HepG2 (cell line): ENCODE results near the gene EPHA1. TPM values are rescaled to one million over a fixed set of nuclear protein-coding genes. Genes with fewer than 3 reads are reported as not detected.

Experiments used
- ASH2L ChIP-seq: fragments of 300-600, 200-600 bp; sonication (generic); IDR thresholded peaks from 2 replicates; pipeline ENCODE4 v1.7.0; 2017; ENCODE audit warnings: low read depth, mild to moderate bottlenecking, moderate library complexity, mixed read lengths, low read length; ENCODE audit not compliant: insufficient read length
- ATF7-NPFF ChIP-seq: sonication (generic); formaldehyde crosslinking; IDR thresholded peaks from 2 replicates; pipeline ENCODE4 v1.8.1; 2023; ENCODE audit warnings: mild to moderate bottlenecking, low read depth, missing genetic modification reagents, moderate library complexity
- CREB1 ChIP-seq, 2 experiments: fragments of 450-650 bp in 1 of 2; IDR thresholded peaks; 2 replicates each; pipeline ENCODE4 v1.6.1; 2016 to 2017; ENCODE audit warnings: control low read depth in 1 of 2, mild to moderate bottlenecking in 1 of 2, missing compliant biosample characterization in 1 of 2, missing genetic modification characterization in 1 of 2
- DNMT3B ChIP-seq: conservative IDR thresholded peaks from 2 replicates; pipeline ENCODE4 v1.6.1; 2016; ENCODE audit warnings: missing biosample characterization, control low read depth
- ETV5 ChIP-seq: IDR thresholded peaks from 2 replicates; pipeline ENCODE4 v1.6.1; 2018; ENCODE audit warnings: missing biosample characterization, missing genetic modification reagents, inconsistent platforms, borderline replicate concordance
- KLF16 ChIP-seq, 2 experiments: sonication (generic) in 1 of 2; formaldehyde crosslinking in 1 of 2; IDR thresholded peaks; 2 replicates each; pipeline versions ENCODE4 v1.6.1 to v1.8.0; 2016 to 2023; ENCODE audit warnings: missing genetic modification reagents in 2 of 2, missing compliant biosample characterization in 1 of 2
- MBD4 ChIP-seq: IDR thresholded peaks from 2 replicates; pipeline ENCODE4 v1.6.1; 2012; ENCODE audit warnings: low read length, inconsistent platforms, borderline replicate concordance
- MIXL1 ChIP-seq: IDR thresholded peaks from 2 replicates; pipeline ENCODE4 v1.6.1; 2016
- MYNN ChIP-seq: sonication (generic); formaldehyde crosslinking; IDR thresholded peaks from 2 replicates; pipeline ENCODE4 v1.4.0; 2020; ENCODE audit warnings: mild to moderate bottlenecking, low read depth, missing genetic modification reagents
- NBN ChIP-seq: fragments of 450-650 bp; conservative IDR thresholded peaks from 2 replicates; pipeline ENCODE4 v1.6.1; 2017
- NFATC3 ChIP-seq: sonication (generic); formaldehyde crosslinking; IDR thresholded peaks from 2 replicates; pipeline ENCODE4 v1.5.1; 2020; ENCODE audit warnings: mild to moderate bottlenecking, missing genetic modification reagents
- NFIC ChIP-seq: IDR thresholded peaks from 2 replicates; pipeline ENCODE4 v1.6.1; 2012; ENCODE audit warnings: mild to moderate bottlenecking, low read length, inconsistent platforms
- PHB2 ChIP-seq: fragments of 450-650 bp; IDR thresholded peaks from 2 replicates; pipeline ENCODE4 v1.6.1; 2018; ENCODE audit not compliant: partially characterized antibody
- RAD21 ChIP-seq: fragments of 450-650 bp; formaldehyde crosslinking; IDR thresholded peaks from 2 replicates; pipeline ENCODE4 v1.5.0; 2020; ENCODE audit warnings: mild to moderate bottlenecking
- REST ChIP-seq, 2 experiments: IDR thresholded peaks; 2 replicates each; pipeline ENCODE4 v1.6.1; 2011 to 2012; ENCODE audit warnings: low read length in 2 of 2, borderline replicate concordance in 1 of 2, low read depth in 1 of 2, mild to moderate bottlenecking in 1 of 2, moderate library complexity in 1 of 2
- SNRNP70 ChIP-seq: fragments of 200-400 bp; formaldehyde crosslinking; IDR thresholded peaks from 2 replicates; pipeline ENCODE4 v1.6.1; 2017; ENCODE audit warnings: mild to moderate bottlenecking, low read depth, low read length, moderate library complexity
- SOX5 ChIP-seq: IDR thresholded peaks from 2 replicates; pipeline ENCODE4 v1.6.1; 2016; ENCODE audit warnings: borderline replicate concordance
- SRF ChIP-seq: IDR thresholded peaks from 2 replicates; pipeline ENCODE4 v1.6.1; 2011; ENCODE audit warnings: mild to moderate bottlenecking, low read depth, low read length, moderate library complexity
- THAP8 ChIP-seq: sonication (generic); formaldehyde crosslinking; IDR thresholded peaks from 2 replicates; pipeline ENCODE4 v1.5.1; 2020; ENCODE audit warnings: missing genetic modification reagents, mild to moderate bottlenecking, borderline replicate concordance
- YEATS4 ChIP-seq: sonication (generic); formaldehyde crosslinking; IDR thresholded peaks from 2 replicates; pipeline ENCODE4 v1.4.0; 2020; ENCODE audit warnings: missing genetic modification reagents, borderline replicate concordance
- ZBTB42 ChIP-seq: sonication (generic); formaldehyde crosslinking; IDR thresholded peaks from 2 replicates; pipeline ENCODE4 v1.5.0; 2020; ENCODE audit warnings: mild to moderate bottlenecking, missing genetic modification reagents
- ZEB1 ChIP-seq: IDR thresholded peaks from 2 replicates; pipeline ENCODE4 v1.6.1; 2012; ENCODE audit warnings: mild to moderate bottlenecking, low read depth, inconsistent platforms; ENCODE audit not compliant: insufficient replicate concordance
- ZFP36 ChIP-seq: fragments of 150-350 bp; IDR thresholded peaks from 2 replicates; pipeline ENCODE4 v1.6.1; 2018; ENCODE audit warnings: borderline replicate concordance, low read length, low read depth; ENCODE audit not compliant: partially characterized antibody
- ZFP62 ChIP-seq: sonication (generic); formaldehyde crosslinking; IDR thresholded peaks from 2 replicates; pipeline ENCODE4 v1.4.0; 2020; ENCODE audit warnings: missing genetic modification reagents
- ZFY ChIP-seq: sonication (generic); formaldehyde crosslinking; IDR thresholded peaks from 2 replicates; pipeline ENCODE4 v1.4.0; 2020; ENCODE audit warnings: missing genetic modification reagents
- ZNF20 ChIP-seq: sonication (generic); formaldehyde crosslinking; IDR thresholded peaks from 2 replicates; pipeline ENCODE4 v1.4.0; 2020; ENCODE audit warnings: mild to moderate bottlenecking, moderate library complexity, missing genetic modification reagents
- ZNF766 ChIP-seq: sonication (generic); formaldehyde crosslinking; IDR thresholded peaks from 2 replicates; pipeline ENCODE4 v1.5.0; 2020; ENCODE audit warnings: missing genetic modification reagents, borderline replicate concordance
- ZNF790 ChIP-seq: sonication (generic); formaldehyde crosslinking; IDR thresholded peaks from 2 replicates; pipeline ENCODE4 v1.8.0; 2022; ENCODE audit warnings: missing genetic modification reagents, mild to moderate bottlenecking, borderline replicate concordance
- polyA plus RNA-seq, 8 experiments: library from polyadenylated mRNA; depleted of rRNA in 3 of 8; stranded (reverse) in 7 of 8; unstranded in 1 of 8; fragments of >200 nt; fragmentation: Illumina TruSeq in 4 of 8; extraction: Trizol in 4 of 8; gene quantifications; 2 replicates each; pipeline versions ENCODE4 v1.2.1 to v1.2.3, GENCODE V29; 2011 to 2016; ENCODE audit warnings: low read depth in 4 of 8, missing spikeins in 1 of 8, mixed read lengths in 1 of 8; ENCODE audit not compliant: insufficient read depth in 1 of 8
- total RNA-seq, 5 experiments: library from RNA; depleted of rRNA; stranded (reverse); fragments of >200 nt; fragmentation: Illumina TruSeq; extraction: Trizol; gene quantifications; 2 replicates each; pipeline ENCODE4 v1.2.3, GENCODE V29; 2016; ENCODE audit warnings: low read depth in 1 of 5

The EPHA1 gene
- total and polyA plus RNA-seq, 2 of the 13 experiments (the other 11 are each of a cell fraction or from before 2014, with no cell fraction given) = 4.6 to 17.1 TPM

DNA sequence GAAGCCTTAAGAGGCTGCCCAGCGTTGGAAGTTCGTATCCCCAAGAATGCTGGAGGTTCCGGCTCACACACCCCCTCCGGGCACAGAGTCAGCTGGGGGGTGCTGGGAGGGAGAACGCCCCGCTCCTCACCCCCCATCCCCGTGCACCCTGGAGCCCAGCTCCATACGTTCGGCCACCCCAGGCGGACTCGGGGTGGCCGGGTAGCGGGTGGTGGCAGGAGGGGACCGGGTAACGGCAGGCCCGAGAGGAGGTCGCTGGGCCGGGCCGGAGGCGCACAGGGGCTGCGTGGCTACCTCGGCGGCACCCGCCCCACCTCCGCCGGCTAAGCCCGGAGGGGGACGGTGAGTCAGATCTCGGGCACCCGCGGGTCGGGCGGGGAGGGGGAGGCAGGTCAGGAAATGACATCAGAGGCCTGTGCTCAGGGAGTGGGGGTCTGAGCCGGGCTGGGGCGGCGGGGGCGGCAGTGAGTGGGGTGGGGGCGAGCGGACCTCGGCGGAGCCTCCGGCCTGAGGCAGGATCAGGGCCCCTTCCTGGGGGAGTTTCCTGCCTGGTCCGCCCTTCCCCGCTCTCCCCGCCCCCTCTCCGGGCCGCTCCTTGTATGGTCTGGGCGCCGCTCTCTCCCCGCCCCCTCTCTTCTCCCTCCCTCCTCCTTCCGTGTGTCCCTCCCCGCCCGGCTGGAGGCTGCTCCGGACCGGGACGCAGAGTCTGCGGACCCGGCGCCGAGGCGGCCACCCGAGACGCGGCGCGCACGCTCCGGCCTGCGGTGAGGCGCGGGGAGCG is 27.8 kb downstream of the EPHA1 start, which contains the start of gene ZYX (continued):
- TF ChIP-seq MIXL1 (CRISPR knock-in tag) (no peak), NBN (no peak), ZNF766 (CRISPR knock-in tag) (no peak), ZFY (peak; percentile 68), CREB1 (IDR thresholded peaks at IDR 0.05) (peak; percentile 43), CREB1 (CRISPR knock-in tag; IDR thresholded peaks at IDR 0.05) (no peak), ZFP62 (CRISPR knock-in tag) (no peak), ZNF20 (CRISPR knock-in tag) (no peak), ATF7-NPFF (peak; percentile 28; the same call in 1 of the 2 replicates), ZNF790 (CRISPR knock-in tag) (peak; percentile 96; the same call in 1 of the 2 replicates), NFIC (no peak), THAP8 (CRISPR knock-in tag) (peak; percentile 95), SNRNP70 (no peak), ZEB1 (no peak), ZFP36 (no peak), KLF16 (CRISPR knock-in tag; IDR thresholded peaks at IDR 0.05) (peak in 1 of 2 experiments; percentile 29; a peak in 1 of 4 replicates), ZBTB42 (CRISPR knock-in tag) (peak; percentile 71; the same call in 1 of the 2 replicates), SOX5 (CRISPR knock-in tag) (peak; percentile 21; the same call in 1 of the 2 replicates), ASH2L (peak; percentile 20), MBD4 (no peak), RAD21 (CRISPR knock-in tag) (0 out of 2 replicates have a peak, but pooled peaks have one; percentile 5), PHB2 (no peak), ETV5 (CRISPR knock-in tag) (peak; percentile 72; the same call in 1 of the 2 replicates), DNMT3B (CRISPR knock-in tag) (no peak), SRF (peak; percentile 93), MYNN (CRISPR knock-in tag) (0 out of 2 replicates have a peak, but pooled peaks have one; percentile 15), REST (IDR thresholded peaks at IDR 0.05; ENCODE audit: borderline replicate concordance in 1 of 2, low read depth in 1 of 2, low read length in 2 of 2) (no peak), NFATC3 (CRISPR knock-in tag) (no peak), YEATS4 (CRISPR knock-in tag) (no peak)
